ENCODE measurements around the gene TEFM.

GRCh38 chr17:30939051-30939689 lies 33.1 kb upstream of the TEFM start:
- no peak for TF ChIP-seq CTCF (IDR thresholded peaks at IDR 0.05; ENCODE audit: insufficient read depth, low read length, poor library complexity, severe bottlenecking)
- no peak for TF ChIP-seq EZH2phosphoT487 (conservative IDR thresholded peaks at IDR 0.05; ENCODE audit: low read length)

All from SU-DHL-6 (cell line).